K562 (cell line): ENCODE measurements around the gene SDR39U1. TPM values are rescaled to one million over a fixed set of nuclear protein-coding genes. Genes with fewer than 3 reads are reported as not detected.

Source experiments
- ATAC-seq: fragments of 200-7000 bp; cut with Tn5 transposase; 3 replicates; pipeline ENCODE4 v1.9.1; 2020; ENCODE audit warnings: moderate library complexity
- BruUV-seq: library from RNA; stranded (reverse); fragments of 400-500 nt; replicated peaks from 2 replicates; lab custom pipeline; 2021; lab: Mats Ljungman, UMichigan
- CTCF ChIA-PET: fragments of 300-600 bp; formaldehyde crosslinking; extraction: SDS; loops from one replicate; lab custom pipeline; 2021; ENCODE audit warnings: low intra/inter-chr PET ratio; lab: Yijun Ruan, JAX
- POLR2A ChIA-PET: fragments of 300-600, 350-650 bp; sonication (Branson Sonifier 250); formaldehyde crosslinking; extraction: SDS; loops from one replicate; lab custom pipeline; 2021; ENCODE audit warnings: antibody characterized with exemption, inconsistent platforms; lab: Yijun Ruan, JAX
- DNase-seq, 4 experiments: peaks; one replicate each; pipeline versions ENCODE4 v3.0.0 to v3.0.0-alpha.2; 2011 to 2018; ENCODE audit warnings: low spot score in 3 of 4, mixed read lengths in 3 of 4; ENCODE audit errors: extremely low read depth in 1 of 4
- FAIRE-seq: peaks from 2 replicates; lab custom pipeline; 2011; peaks lifted over from hg19 to GRCh38; lab: Jason Lieb, UNC
- H2AFZ ChIP-seq: 2 replicates; pipeline ENCODE4 v1.6.0; 2011; ENCODE audit warnings: low read depth, low read length, control low read depth, inconsistent platforms
- H3K27ac ChIP-seq: fragments of 200-600 bp; 3 replicates; pipeline ENCODE4 v1.8.0; 2011; ENCODE audit warnings: low read depth, mild to moderate bottlenecking, control low read depth, inconsistent platforms, low read length, moderate library complexity, mixed read lengths; ENCODE audit errors: extremely low read depth
- H3K27me3 ChIP-seq, 2 experiments: fragments of 300-600 bp in 1 of 2; 2 replicates in 1 of 2; 3 replicates in 1 of 2; pipeline versions ENCODE4 v1.6.0 to v1.8.0; 2011; ENCODE audit warnings: inconsistent platforms in 2 of 2, low read length in 2 of 2, mild to moderate bottlenecking in 1 of 2, mixed read lengths in 1 of 2, moderate library complexity in 1 of 2; ENCODE audit not compliant: control insufficient read depth in 2 of 2, insufficient read depth in 2 of 2
- H3K36me3 ChIP-seq: fragments of 300-600 bp; 3 replicates; pipeline ENCODE4 v1.8.0; 2011; ENCODE audit warnings: mild to moderate bottlenecking, low read length, inconsistent platforms; ENCODE audit not compliant: control insufficient read depth, insufficient read depth
- H3K4me1 ChIP-seq, 2 experiments: fragments of 200-600 bp in 1 of 2; replicated peaks in 1 of 2; 2 replicates in 1 of 2; 3 replicates in 1 of 2; pipeline versions ENCODE4 v1.5.1 to v1.8.0; 2011; ENCODE audit warnings: inconsistent platforms in 2 of 2, low read length in 2 of 2, mild to moderate bottlenecking in 1 of 2, mixed read lengths in 1 of 2, moderate library complexity in 1 of 2; ENCODE audit not compliant: control insufficient read depth in 2 of 2, insufficient read depth in 2 of 2
- H3K4me2 ChIP-seq: 2 replicates; pipeline ENCODE4 v1.6.1; 2011; ENCODE audit warnings: low read length, control low read depth, inconsistent platforms, mixed read lengths; ENCODE audit not compliant: insufficient read depth
- H3K4me3 ChIP-seq: fragments of 200-600 bp; sonication (generic), shearing (Covaris generic); 2 replicates; pipeline ENCODE4 v1.5.1; 2016; ENCODE audit warnings: control low read depth, inconsistent platforms
- H3K79me2 ChIP-seq: fragments of 200-600 bp; 3 replicates; pipeline ENCODE4 v1.8.0; 2011; ENCODE audit warnings: low read length, inconsistent platforms; ENCODE audit not compliant: control insufficient read depth, insufficient read depth
- H3K9ac ChIP-seq, 2 experiments: 2 replicates each; pipeline versions ENCODE4 v1.6.0 to v1.6.1; 2011; ENCODE audit warnings: low read depth in 2 of 2, low read length in 2 of 2, control low read depth in 1 of 2, inconsistent platforms in 1 of 2, mild to moderate bottlenecking in 1 of 2, mixed read lengths in 1 of 2; ENCODE audit not compliant: insufficient read depth in 1 of 2
- H3K9me1 ChIP-seq: one replicate; pipeline ENCODE4 v1.6.0; 2011; ENCODE audit warnings: inconsistent platforms, mild to moderate bottlenecking, low read length, moderate library complexity; ENCODE audit not compliant: control insufficient read depth, insufficient read depth
- H3K9me3 ChIP-seq: replicated peaks from 2 replicates; pipeline ENCODE4 v1.5.1; 2011; ENCODE audit warnings: low read depth, low read length, inconsistent platforms; ENCODE audit not compliant: control insufficient read depth, insufficient read depth
- H4K20me1 ChIP-seq: replicated peaks from 2 replicates; pipeline ENCODE4 v1.6.1; 2011; ENCODE audit warnings: low read length, inconsistent platforms, mixed read lengths; ENCODE audit not compliant: control insufficient read depth, insufficient read depth
- C11orf30 ChIP-seq: fragments of 450-650 bp; IDR thresholded peaks from 2 replicates; pipeline ENCODE4 v1.6.1; 2016; ENCODE audit warnings: low read depth, mild to moderate bottlenecking
- CLOCK ChIP-seq: fragments of 250-450 bp; sonication (Bioruptor Pico); IDR thresholded peaks from 2 replicates; pipeline ENCODE4 v1.4.0; 2020; ENCODE audit warnings: mild to moderate bottlenecking, moderate library complexity, borderline replicate concordance
- CTBP1 ChIP-seq: fragments of 450-650 bp; IDR thresholded peaks from 2 replicates; pipeline ENCODE4 v1.6.1; 2016; ENCODE audit warnings: borderline replicate concordance
- DDX20 ChIP-seq: fragments of 450-650 bp; IDR thresholded peaks from 2 replicates; pipeline ENCODE4 v1.6.1; 2016; ENCODE audit warnings: missing genetic modification characterization, low read depth, mild to moderate bottlenecking, missing compliant biosample characterization, moderate library complexity
- DLX4 ChIP-seq: fragments of 250-450 bp; sonication (Bioruptor Pico); IDR thresholded peaks from 2 replicates; pipeline ENCODE4 v1.6.1; 2021; ENCODE audit warnings: mild to moderate bottlenecking
- GATA2 ChIP-seq: sonication (generic); formaldehyde crosslinking; IDR thresholded peaks from 2 replicates; pipeline ENCODE4 v1.4.0; 2020; ENCODE audit warnings: mild to moderate bottlenecking, missing genetic modification reagents
- MEF2D ChIP-seq: conservative IDR thresholded peaks from 2 replicates; pipeline ENCODE4 v1.6.1; 2016; ENCODE audit warnings: low read depth, missing genetic modification characterization, missing compliant biosample characterization
- PHF8 ChIP-seq: fragments of 200-600 bp; sonication (generic); IDR thresholded peaks from 2 replicates; pipeline ENCODE4 v1.6.1; 2012; ENCODE audit warnings: mixed run types, mild to moderate bottlenecking, inconsistent platforms, low read length, moderate library complexity, borderline replicate concordance
- SOX6 ChIP-seq: fragments of 450-650 bp; IDR thresholded peaks from 2 replicates; pipeline ENCODE4 v1.6.1; 2014; ENCODE audit warnings: mild to moderate bottlenecking
- ZNF12 ChIP-seq: sonication (generic); formaldehyde crosslinking; IDR thresholded peaks from 2 replicates; pipeline ENCODE4 v1.4.0; 2020; ENCODE audit warnings: mild to moderate bottlenecking, missing genetic modification reagents
- WGBS: fragments of 100-300 bp; shearing (Covaris generic); methylation state at CpG from one replicate; pipeline ENCODE4 v1.1.6; 2016; ENCODE audit warnings: low coverage, mixed read lengths; ENCODE audit not compliant: insufficient coverage; ENCODE audit errors: missing lambda C conversion rate; 5-methylcytosine and 5-hydroxymethylcytosine counted together
- in situ Hi-C: fragments of 300-500 bp; cut with MboI; formaldehyde crosslinking; loops from 4 replicates; pipeline ENCODE4 v1.15.0; 2018; ENCODE audit warnings: inconsistent platforms, mixed read lengths
- intact Hi-C: fragments of 100-400 bp; cut with micrococcal nuclease; formaldehyde crosslinking; loops from 2 replicates; pipeline ENCODE4 v1.14.2; 2022
- polyA plus RNA-seq, 8 experiments: library from polyadenylated mRNA; depleted of rRNA in 4 of 8; stranded (reverse) in 5 of 8; unstranded in 3 of 8; fragments of >200 nt; fragmentation: Nextera tagmentation in 2 of 8; fragmentation: Illumina TruSeq in 1 of 8; extraction: Ambion mirVana in 2 of 8; extraction: Trizol in 1 of 8; gene quantifications; 2 replicates each; pipeline versions ENCODE4 v1.2.1 to v1.2.3, GENCODE V29; 2011 to 2014; ENCODE audit warnings: inconsistent platforms in 1 of 8, missing spikeins in 1 of 8
- total RNA-seq, 7 experiments: library from RNA; depleted of rRNA in 6 of 7; stranded (reverse); fragments of >200 nt in 6 of 7; fragmentation: Illumina TruSeq in 2 of 7; extraction: Trizol in 2 of 7; gene quantifications; 2 replicates each; pipeline versions ENCODE4 v1.2.1 to v1.2.3, GENCODE V29; 2011 to 2021; ENCODE audit warnings: low replicate concordance in 1 of 7
- TF ChIP-seq, protein P1 (sequence below), 3 experiments: fragments of 200-800 bp in 1 of 3; sonication (Bioruptor generic) in 1 of 3; sonication (generic) in 1 of 3; formaldehyde crosslinking in 1 of 3; IDR thresholded peaks; 2 replicates each; pipeline versions ENCODE4 v1.6.1 to v1.8.0; 2016 to 2022; ENCODE audit warnings: mild to moderate bottlenecking in 2 of 3, missing compliant biosample characterization in 2 of 3, missing genetic modification characterization in 2 of 3, missing genetic modification reagents in 1 of 3
- TF ChIP-seq, protein P2 (sequence below), 2 experiments: fragments of 150-350 bp in 1 of 2; IDR thresholded peaks; 2 replicates each; pipeline ENCODE4 v1.6.1; 2012 to 2016; ENCODE audit warnings: low read depth in 2 of 2, low read length in 2 of 2, mild to moderate bottlenecking in 1 of 2, moderate library complexity in 1 of 2

Gene SDR39U1
- total and polyA plus RNA-seq, 9 of the 15 experiments (the other 6 are each of a cell fraction or from before 2014, with no cell fraction given) = 10.4 to 56.1 (median 19.8) TPM

GRCh38 chr14:24422261-24422660 lies 20.3 kb downstream of the SDR39U1 start (continued):
- TF ChIP-seq, protein P1, sequence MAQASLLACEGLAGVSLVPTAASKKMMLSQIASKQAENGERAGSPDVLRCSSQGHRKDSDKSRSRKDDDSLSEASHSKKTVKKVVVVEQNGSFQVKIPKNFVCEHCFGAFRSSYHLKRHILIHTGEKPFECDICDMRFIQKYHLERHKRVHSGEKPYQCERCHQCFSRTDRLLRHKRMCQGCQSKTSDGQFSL (CRISPR knock-in tag; IDR thresholded peaks at IDR 0.05) = no peak
- TF ChIP-seq, protein P1 (tag; IDR thresholded peaks at IDR 0.05) = no peak
- TF ChIP-seq C11orf30 (no peak), CLOCK (CRISPR knock-in tag) (no peak), MEF2D (tag) (no peak), SOX6 (no peak)

DNA sequence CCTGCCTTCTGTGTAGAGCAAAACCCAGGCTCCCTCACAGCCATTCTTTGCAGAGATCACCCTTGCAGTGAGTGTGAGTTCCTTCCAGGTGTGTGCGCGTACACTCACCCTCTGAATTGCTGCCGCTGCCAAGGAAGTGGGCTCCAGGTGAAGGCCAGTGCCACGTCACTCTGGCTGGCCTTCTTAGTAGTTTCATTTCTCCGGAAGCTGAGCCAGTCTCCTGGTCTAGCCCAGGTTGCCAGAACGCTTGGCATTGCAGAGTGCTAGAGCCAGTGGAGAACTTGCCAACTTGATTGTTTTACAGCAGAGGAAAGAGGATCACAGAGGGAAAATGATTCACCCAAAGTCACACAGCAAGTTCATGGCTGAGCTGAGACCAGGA lies 24.1 kb downstream of the SDR39U1 start:
- no peak overlapping the region for H2AFZ ChIP-seq
- no peak overlapping the region; a peak in 1 of 4 replicates for H3K9ac ChIP-seq
- no peaks in the 10 kb centered on the region for H3K9me1 ChIP-seq
- peaks cover 15 to 26% of the 10 kb centered on the region in 2 experiments for H3K4me1 ChIP-seq
- H3K79me2 ChIP-seq = no peaks in the 10 kb centered on the region
- intact Hi-C loops (no loop called here), in situ Hi-C loops (no loop called here)
- ATAC-seq (no peak), FAIRE-seq (no peak), DNase-seq (no peak)
- H3K4me2 ChIP-seq = no peak overlapping the region
- BruUV-seq = no TSS peak
- H3K4me3 ChIP-seq = no peak overlapping the region
- CTCF ChIA-PET = no interaction called here
- WGBS = 63% methylated on average over 6 of the region's 6 CpGs
- no peaks in the 10 kb centered on the region for H3K36me3 ChIP-seq
- H3K27ac ChIP-seq = no peak overlapping the region
- no peaks in the 10 kb centered on the region for H4K20me1 ChIP-seq
- no peaks in the 10 kb centered on the region for H3K9me3 ChIP-seq
- H3K27me3 ChIP-seq = no peaks in the 10 kb centered on the region
- POLR2A ChIA-PET = interaction anchor here (0.7 to 1.2 kb wide), 4 partner anchors 13 to 143 kb away, joined by 3 to 4 read pairs (median 3); no protein-coding TSS in a partner anchor
- TF ChIP-seq ZNF12 (CRISPR knock-in tag) (no peak), GATA2 (CRISPR knock-in tag) (no peak), DDX20 (tag) (no peak), DLX4 (no peak), PHF8 (no peak), CTBP1 (no peak)
- TF ChIP-seq, protein P2, sequence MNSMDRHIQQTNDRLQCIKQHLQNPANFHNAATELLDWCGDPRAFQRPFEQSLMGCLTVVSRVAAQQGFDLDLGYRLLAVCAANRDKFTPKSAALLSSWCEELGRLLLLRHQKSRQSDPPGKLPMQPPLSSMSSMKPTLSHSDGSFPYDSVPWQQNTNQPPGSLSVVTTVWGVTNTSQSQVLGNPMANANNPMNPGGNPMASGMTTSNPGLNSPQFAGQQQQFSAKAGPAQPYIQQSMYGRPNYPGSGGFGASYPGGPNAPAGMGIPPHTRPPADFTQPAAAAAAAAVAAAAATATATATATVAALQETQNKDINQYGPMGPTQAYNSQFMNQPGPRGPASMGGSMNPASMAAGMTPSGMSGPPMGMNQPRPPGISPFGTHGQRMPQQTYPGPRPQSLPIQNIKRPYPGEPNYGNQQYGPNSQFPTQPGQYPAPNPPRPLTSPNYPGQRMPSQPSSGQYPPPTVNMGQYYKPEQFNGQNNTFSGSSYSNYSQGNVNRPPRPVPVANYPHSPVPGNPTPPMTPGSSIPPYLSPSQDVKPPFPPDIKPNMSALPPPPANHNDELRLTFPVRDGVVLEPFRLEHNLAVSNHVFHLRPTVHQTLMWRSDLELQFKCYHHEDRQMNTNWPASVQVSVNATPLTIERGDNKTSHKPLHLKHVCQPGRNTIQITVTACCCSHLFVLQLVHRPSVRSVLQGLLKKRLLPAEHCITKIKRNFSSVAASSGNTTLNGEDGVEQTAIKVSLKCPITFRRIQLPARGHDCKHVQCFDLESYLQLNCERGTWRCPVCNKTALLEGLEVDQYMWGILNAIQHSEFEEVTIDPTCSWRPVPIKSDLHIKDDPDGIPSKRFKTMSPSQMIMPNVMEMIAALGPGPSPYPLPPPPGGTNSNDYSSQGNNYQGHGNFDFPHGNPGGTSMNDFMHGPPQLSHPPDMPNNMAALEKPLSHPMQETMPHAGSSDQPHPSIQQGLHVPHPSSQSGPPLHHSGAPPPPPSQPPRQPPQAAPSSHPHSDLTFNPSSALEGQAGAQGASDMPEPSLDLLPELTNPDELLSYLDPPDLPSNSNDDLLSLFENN (IDR thresholded peaks at IDR 0.05; ENCODE audit: low read depth in 2 of 2, low read length in 2 of 2) = no peak
